KG1 (cell line): ENCODE data around the gene POLR2F.

Experiments used
- DNase-seq: peaks from one replicate; lab custom pipeline; 2025; lab: John Stamatoyannopoulos, UW

The POLR2F gene

GRCh38 chr22:37953437-37954179 is at the start of gene POLR2F, which contains the start of gene C22orf23:
POLR2F (plus strand) TSS chr22:37953699; CDS start chr22:37953788, 89 bp downstream.
C22orf23 (minus strand) TSS chr22:37953601; CDS start chr22:37953149, 452 bp downstream.
- DNase-seq: peak; percentile 93

GRCh38 chr22:37904572-37905533 is 48.6 kb upstream of the POLR2F start:
- DNase-seq: no peak

- DNase-seq: no peak
Measured at GRCh38 chr22:37905534-37906363, 47.8 kb upstream of the POLR2F start, which contains the start of gene MICALL1. MICALL1 (plus strand) TSS chr22:37906297; CDS start chr22:37906423, 126 bp downstream.

- no peak for DNase-seq
Measured at GRCh38 chr22:37906364-37907008, 47.0 kb upstream of the POLR2F start.

- DNase-seq: no peak
Measured at GRCh38 chr22:37907036-37907954, 46.2 kb upstream of the POLR2F start.

GRCh38 chr22:37909766-37910165 is 43.7 kb upstream of the POLR2F start:
- no peak for DNase-seq

GRCh38 chr22:37910890-37911672 is 42.4 kb upstream of the POLR2F start:
- no peak for DNase-seq

- no peak for DNase-seq
Measured at GRCh38 chr22:37911697-37912096, 41.8 kb upstream of the POLR2F start.

GRCh38 chr22:37912171-37912570 is 41.3 kb upstream of the POLR2F start:
- no peak for DNase-seq

GRCh38 chr22:37913233-37913721 is 40.2 kb upstream of the POLR2F start:
- no peak for DNase-seq

- DNase-seq: no peak
Measured at GRCh38 chr22:37916311-37916710, 37.2 kb upstream of the POLR2F start.

- no peak for DNase-seq
Measured at GRCh38 chr22:37917874-37918548, 35.5 kb upstream of the POLR2F start.

GRCh38 chr22:37918580-37919270 is 34.8 kb upstream of the POLR2F start:
- DNase-seq: no peak

GRCh38 chr22:37920126-37920525 is 33.4 kb upstream of the POLR2F start:
- no peak for DNase-seq

GRCh38 chr22:37922191-37922590 is 31.3 kb upstream of the POLR2F start:
- DNase-seq: no peak

- no peak for DNase-seq
Measured at GRCh38 chr22:37923927-37924326, 29.6 kb upstream of the POLR2F start.

GRCh38 chr22:37924386-37925065 is 29.0 kb upstream of the POLR2F start:
- no peak for DNase-seq
